DMS53 (cell line): ENCODE measurements around the gene LMO4.

Source experiments
- DNase-seq: peaks from one replicate; lab custom pipeline; 2025; lab: John Stamatoyannopoulos, UW

The LMO4 gene

GRCh38 chr1:87328272-87329050 lies at the start of gene LMO4:
TSS of gene LMO4 (plus strand) at chr1:87328880. CDS start at chr1:87332016, 3,136 bp downstream.
- DNase-seq, result peak; percentile 99

DNA sequence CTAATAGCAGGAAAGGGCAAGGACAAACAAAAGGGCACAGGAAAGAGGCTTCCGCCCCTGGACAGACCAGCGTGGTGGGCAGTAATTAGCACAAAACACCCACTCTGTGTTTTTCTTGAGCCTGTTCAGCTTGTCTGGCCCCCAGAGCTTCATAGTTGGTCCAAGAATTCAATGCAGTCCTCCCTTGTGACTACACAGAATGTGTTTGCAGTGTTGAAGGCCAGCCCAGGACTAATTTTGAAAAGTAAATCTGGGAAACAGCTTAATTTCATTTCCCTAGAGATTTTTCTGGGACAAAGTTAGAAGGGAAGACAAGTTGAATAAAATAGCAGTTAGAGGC lies 49.2 kb upstream of the LMO4 start:
- DNase-seq, result no peak

- DNase-seq, result peak; percentile 48
These were observed 48.6 kb upstream of the LMO4 start for GRCh38 chr1:87279966-87280535.

DNA sequence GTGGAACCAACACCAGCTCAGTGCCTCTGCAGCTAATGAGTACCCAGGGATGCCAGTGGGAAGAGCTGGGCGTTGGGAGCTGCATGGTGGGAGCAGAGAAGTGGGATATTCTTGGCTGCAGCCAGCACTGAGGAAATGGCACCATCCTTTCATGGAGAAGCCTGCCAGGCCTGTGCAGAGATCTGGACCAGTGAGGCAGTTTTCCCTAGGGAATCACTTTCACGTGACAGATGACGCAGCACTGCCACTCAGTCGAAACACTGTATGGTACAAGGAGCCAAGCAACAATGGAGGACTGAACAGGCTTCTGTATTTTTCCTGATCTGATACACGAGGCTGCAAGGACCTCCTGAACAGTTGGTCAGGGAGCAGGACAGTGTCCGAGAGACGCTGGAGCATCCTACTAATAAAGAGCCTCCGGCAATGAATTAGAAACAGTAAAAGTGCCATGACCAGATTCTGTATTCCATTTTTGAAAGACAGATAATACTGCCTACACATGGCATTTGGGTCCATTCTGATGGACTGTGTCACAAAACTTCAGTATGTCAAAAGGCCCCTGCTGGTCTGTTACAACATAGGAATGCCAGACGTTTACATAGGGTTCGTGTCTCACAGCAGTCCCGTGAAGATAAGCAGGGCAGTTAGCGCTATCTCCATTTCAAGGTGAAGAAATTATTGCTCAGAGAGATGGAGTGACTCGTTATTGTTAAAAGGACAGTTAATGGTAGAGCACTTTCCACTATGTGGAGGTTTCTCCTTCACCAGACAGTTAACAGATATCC lies 44.0 kb upstream of the LMO4 start:
- no peak for DNase-seq

DNA sequence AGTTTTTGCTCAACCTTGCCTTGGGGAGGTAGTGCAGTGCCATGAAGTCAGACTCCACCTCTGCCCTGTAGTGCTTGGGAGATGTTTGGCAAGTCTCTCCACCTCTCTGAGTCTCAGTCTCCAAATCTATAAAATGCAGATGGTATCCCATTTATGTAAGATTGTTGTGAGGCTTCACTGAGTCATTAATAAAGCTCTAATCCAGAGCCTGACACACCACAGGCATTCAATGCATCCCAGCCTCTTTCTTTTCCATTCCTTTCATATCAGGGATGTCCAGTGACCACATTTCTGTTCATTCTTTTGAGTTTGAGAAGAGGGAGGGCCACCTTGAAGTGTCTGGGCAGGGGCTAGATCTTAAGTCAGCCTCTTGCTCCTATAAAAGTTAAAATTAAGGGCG lies 37.6 kb upstream of the LMO4 start:
- DNase-seq, result no peak

- peak; percentile 83 for DNase-seq
These were observed 35.8 kb upstream of the LMO4 start for GRCh38 chr1:87292684-87293493.

DNA sequence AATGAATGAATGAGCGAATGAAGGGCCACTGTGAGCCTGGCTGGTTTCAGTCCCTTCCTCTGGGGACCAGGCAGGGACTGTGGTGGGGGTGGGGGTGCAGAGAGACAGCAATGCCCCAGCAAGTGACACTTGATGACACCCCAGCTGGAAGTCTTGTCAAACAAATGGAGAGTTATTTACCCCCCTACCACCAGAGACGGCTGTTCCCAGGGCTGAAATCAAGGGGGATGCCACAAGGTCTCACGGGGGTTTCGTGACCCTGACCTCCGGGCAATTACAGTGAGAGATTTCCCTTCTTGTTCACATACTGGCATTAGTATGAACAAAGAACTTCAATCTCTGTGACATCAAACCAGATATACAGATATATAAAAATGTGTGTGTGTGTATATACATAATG lies 34.0 kb upstream of the LMO4 start:
- no peak for DNase-seq

GRCh38 chr1:87295445-87296110 lies 33.1 kb upstream of the LMO4 start:
- DNase-seq, result no peak

- DNase-seq, result no peak
These were observed 32.5 kb upstream of the LMO4 start for GRCh38 chr1:87296206-87296605.

GRCh38 chr1:87299661-87300060 lies 29.0 kb upstream of the LMO4 start:
- no peak for DNase-seq

DNA sequence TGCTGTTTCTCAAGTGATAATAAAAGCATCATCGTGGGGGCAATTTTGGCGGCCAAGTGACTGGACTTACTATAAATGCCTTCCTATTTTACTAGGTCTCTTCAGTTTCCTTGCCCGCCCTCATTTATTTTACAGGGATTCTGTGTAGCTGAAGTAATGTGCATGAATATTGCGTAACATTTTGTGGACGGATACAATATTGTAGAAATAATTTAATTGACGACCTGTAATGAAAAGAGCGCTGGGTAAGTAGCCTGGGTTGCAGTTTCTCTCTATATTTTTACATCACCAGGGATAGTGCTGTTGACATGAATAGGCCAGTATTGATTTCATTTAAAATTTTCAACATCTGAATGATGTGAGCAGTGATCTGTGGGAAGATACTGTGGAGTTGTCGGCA lies 28.1 kb upstream of the LMO4 start:
- no peak for DNase-seq

DNA sequence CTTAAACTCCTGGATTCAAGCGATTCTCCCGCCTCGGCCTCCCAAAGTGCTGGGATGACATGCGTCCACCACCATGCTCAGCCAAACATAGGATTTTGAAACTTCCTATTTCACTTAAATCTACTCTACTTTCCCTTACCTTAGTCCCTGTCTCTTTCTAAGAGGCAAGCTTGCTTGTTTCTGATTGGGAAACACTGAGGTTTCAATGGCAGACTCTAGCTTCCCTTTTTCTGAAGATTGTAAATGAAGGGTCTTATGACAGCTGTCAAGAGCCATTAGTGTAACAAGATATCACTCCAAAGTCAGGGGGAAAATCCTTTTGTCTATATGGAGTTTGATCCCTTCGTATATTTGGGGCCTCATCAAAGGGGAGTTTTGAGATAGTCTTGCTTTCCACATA lies 23.5 kb upstream of the LMO4 start:
- DNase-seq, result no peak

GRCh38 chr1:87305762-87306161 lies 22.9 kb upstream of the LMO4 start:
- DNase-seq, result no peak

GRCh38 chr1:87307306-87307705 lies 21.4 kb upstream of the LMO4 start:
- DNase-seq, result no peak

DNA sequence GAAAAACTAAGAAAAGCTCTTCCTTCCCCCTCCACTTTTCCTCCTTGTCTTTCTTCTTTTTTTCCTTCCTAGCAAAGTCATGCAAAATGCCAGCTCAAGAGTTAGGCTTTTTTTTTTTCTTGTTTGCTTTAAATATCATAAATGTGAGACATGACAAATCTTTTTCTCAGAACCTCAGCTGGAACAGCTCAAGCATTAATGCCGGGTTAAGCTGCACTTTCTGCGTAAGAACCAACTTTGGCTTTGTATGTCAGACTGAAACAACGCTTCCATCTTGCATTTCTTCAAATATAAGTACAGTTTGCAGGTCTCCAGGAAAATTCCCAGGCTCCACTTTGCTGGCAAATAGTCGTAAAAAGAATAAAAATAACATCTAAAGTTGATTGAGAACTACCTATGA lies 20.7 kb upstream of the LMO4 start:
- no peak for DNase-seq

GRCh38 chr1:87314091-87314490 lies 14.6 kb upstream of the LMO4 start:
- DNase-seq, result no peak

- DNase-seq, result no peak
These were observed 10.5 kb upstream of the LMO4 start for GRCh38 chr1:87318056-87318650.

GRCh38 chr1:87318806-87319205 lies 9.9 kb upstream of the LMO4 start:
- peak; percentile 55 for DNase-seq

- DNase-seq, result peak; percentile 87
These were observed 2.5 kb upstream of the LMO4 start for GRCh38 chr1:87325982-87326738.
